IPS-NIHi7 (cell line): Measurements from ENCODE around the gene AR.
A peak's percentile ranks its signal among the peaks of the same experiment; 100 is the strongest.

Experiments used
- DNase-seq: peaks from one replicate; pipeline ENCODE4 v3.0.0; 2012; ENCODE audit warnings: mixed read lengths; ENCODE audit errors: extremely low spot score

Gene AR

DNA sequence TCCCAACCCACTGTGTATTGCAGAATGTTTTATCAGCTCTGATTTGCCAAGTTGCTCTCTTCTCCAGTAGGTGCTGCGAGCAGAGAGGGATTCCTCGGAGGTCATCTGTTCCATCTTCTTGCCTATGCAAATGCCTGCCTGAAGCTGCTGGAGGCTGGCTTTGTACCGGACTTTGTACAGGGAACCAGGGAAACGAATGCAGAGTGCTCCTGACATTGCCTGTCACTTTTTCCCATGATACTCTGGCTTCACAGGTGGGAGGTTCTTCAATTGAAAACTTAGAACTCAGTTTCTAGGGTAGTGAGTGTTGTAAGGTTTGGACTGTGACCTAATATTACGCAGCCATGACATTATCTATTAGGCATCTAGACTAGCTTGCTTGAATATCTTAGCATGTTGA is 24.9 kb downstream of the AR start:
- no peak for DNase-seq

DNA sequence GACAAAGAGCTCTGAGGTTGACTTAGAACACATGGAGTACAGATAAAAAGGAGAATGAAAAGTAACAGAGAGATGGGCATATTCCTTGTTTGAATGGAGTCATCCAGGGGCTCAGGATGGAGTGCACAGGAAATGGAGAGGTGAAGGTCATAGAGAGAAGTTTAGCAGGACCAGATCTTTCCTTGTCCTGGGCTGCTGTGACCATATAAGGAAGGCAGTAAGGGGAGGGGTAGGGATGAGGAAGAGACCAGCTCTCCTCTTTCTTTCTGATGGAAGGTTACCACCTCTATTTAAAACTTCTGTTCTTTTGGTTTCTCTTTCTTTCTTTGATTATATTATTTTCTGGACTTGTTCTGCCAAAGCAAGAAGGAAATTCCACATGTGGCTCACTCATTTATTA is 27.0 kb downstream of the AR start:
- no peak for DNase-seq

DNA sequence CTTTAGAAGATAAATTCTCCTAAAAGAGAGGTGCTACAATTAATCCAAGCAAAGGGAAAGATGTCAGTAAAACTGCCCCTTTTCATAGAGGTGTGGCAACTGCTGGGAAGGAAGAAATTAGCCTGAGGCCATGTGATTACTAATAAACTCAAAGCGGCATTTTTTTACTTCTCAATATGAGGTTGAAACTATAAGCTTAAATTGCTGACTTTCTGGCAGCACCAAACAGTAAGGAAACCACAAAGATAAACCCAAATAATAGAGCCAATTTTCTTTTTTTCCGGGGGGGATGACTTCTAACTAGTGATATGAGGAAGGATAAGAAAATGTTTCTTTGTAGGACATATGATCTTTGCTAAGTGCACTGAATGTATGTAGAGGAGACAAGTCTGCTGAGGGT is 30.9 kb downstream of the AR start:
- DNase-seq = no peak

GRCh38 chrX:67582436-67582835 is 38.6 kb downstream of the AR start:
- no peak for DNase-seq

DNA sequence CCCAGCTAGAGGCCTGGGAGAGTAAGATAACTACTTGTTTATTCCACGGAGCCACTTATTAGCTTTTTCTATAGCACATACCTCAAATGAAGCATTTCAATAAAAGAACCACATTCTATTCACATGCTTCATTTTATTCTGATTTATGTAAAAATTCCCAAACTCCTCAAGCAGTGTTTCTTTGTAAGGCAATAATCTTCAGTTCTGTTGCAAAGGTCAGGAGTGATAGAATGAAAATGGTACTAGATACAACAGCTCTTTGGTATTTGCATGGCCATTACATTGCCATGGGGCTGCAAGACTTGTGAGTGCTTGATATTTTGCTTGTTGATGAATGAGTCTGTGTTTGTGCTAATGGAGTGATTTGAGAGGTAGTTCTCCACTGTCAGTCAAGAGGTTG is 39.4 kb downstream of the AR start:
- DNase-seq = no peak

GRCh38 chrX:67585401-67585800 is 41.6 kb downstream of the AR start:
- DNase-seq = no peak

DNA sequence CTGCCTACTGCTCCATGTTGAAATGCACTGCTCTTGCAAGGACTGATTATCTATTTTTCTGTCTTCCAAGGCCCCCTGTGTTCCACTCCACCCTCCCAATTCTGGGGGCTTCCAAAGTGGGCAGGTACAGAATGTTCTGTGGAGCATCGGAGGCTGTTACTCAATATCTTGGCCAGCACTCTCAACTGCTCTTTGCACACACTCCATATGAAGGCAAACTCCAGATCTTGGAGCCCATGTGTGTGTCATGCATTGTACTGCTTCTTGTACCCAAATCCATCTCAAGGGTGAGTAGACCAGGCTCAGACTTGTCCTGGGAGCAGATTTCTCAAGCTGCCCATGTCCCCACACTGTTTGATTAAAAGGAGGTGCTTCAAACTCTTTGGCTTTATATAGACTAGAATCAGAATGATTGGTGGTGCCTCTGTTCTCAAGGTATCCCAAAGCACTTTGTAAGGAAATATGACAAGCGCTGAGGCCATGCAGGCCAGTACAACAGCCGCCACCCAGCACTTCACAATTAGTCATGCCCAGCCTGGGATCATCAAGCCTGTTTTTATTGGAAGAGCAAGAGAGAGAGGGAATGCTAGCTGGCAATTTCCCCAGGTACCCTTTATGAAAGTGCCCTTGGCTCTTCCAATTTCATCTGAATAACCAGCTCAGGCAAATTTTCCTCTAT is 44.3 kb downstream of the AR start:
- no peak for DNase-seq

GRCh38 chrX:67596839-67597790 is 53.3 kb downstream of the AR start:
- DNase-seq = no peak

GRCh38 chrX:67599532-67599931 is 55.7 kb downstream of the AR start:
- DNase-seq = no peak

- DNase-seq = no peak
Measured at GRCh38 chrX:67601771-67602170, 58.0 kb downstream of the AR start.

- peak; percentile 9 for DNase-seq
Measured at GRCh38 chrX:67604979-67605703, 61.3 kb downstream of the AR start.

DNA sequence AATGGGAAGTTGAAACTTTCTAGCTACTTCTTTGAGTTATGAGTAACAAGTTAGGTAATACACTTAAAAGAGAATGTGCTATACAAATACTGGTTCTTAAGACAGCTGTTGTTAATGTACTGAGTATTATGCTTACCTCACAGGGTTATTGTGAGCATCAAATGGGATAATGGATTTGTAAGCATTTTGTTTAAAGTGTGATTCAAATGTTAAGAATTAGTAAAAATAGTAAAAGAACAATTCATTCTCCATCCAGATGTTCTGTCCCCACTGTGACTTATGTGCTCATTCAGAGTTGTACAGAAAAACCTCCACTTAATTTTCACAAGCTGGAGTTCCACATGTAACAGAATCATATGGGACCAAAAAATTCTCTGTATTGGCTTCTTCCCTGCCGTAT is 63.6 kb downstream of the AR start:
- DNase-seq = no peak

GRCh38 chrX:67610282-67610681 is 66.5 kb downstream of the AR start:
- DNase-seq = no peak

- no peak for DNase-seq
Measured at GRCh38 chrX:67612231-67612630, 68.4 kb downstream of the AR start.

GRCh38 chrX:67613366-67613765 is 69.5 kb downstream of the AR start:
- no peak for DNase-seq

DNA sequence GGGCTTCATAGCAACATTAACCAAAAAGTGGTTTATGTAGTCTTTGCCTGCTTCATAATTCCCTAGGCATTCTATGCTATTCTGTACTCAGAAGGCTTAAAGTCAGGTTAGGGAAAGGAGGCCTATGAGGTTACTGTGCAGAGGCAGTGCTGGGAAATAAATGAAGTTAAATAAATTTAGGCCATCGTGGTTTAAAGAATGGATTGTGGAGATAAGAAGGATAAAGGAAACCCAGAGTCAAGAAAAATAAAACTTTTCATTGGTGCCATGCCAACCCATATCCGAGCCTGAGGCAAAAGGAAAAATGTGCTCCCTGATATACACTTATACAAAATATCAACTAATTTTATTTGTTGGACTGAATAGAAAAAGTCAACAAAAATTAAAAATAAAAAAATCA is 70.2 kb downstream of the AR start:
- no peak for DNase-seq

GRCh38 chrX:67614423-67614822 is 70.6 kb downstream of the AR start:
- DNase-seq = no peak

DNA sequence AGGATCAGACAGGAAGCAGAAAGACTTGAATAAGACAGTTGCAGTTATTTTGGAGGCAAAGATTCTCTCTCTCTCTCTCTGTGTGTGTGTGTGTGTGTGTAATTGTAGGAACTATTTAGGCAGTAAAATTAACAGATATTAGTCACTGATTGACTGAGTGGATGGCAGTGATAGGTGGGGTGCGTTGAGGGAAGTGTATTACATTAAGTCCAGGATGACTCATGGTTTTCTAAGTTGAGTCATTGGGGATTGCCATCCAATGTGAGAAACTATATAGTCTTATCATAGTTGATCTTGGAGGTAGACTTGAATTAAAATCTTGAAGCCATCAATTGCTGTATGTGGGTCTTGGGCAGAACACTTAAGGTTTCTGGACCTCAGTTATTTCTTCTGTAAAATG is 75.4 kb downstream of the AR start:
- DNase-seq = no peak

GRCh38 chrX:67622053-67622585 is 78.3 kb downstream of the AR start:
- DNase-seq = no peak

DNA sequence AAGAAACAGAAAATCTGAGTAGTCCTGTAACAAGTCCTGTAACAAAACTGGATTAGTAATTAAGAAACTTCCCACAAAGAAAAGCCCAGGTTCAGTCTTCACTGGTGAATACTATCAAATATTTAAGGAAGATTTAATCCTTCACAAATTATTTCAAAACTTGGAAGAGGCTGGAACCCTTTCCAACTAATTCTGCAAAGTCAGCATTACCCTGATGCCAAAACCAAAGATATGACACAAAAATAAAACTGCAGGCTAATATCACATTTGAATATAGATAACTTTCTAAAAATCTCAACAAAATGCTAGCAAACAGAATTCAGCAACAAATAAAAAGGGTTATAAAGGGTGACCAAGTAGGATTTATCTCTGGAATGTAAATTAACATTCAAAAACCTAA is 80.5 kb downstream of the AR start:
- no peak for DNase-seq

DNA sequence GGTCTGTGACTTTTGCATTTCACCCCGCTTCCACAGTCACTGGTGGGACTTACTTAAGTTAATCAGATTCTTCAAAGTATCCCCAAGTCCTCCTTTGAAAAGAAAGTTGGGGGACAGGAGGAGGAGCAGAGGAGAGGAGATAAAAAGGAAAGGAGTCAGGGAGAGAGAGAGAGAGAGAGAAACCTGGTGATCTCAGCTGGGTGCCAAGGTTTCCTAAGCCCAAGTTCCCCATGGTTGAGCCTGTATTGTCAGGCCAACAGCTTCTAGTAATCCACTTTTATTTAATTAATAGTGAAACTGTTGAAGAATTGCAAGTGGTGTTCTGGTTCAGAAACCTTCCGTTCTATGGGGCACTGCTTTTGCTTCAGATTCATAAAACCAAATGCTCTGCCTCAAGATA is 91.6 kb downstream of the AR start:
- DNase-seq = no peak

DNA sequence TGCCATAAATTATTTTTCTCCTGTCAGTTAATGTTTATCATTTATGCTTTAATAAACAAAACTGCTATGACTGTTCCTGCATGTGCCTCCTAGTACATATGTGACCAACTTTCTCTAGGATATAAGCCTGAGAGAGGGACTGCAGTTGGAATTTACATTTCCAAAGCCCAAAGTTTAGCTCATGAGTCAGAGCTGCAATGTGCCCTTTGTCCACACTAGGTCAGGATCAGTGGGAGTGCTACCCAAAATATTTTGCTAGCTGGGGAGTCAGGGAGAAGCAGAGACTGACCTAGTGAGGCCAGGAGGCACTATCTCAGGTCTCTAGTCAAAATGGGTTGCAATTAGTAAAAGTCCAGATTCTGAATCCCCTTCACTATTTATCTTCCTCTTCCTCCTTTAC is 92.7 kb downstream of the AR start:
- DNase-seq = peak; percentile 21
